GM12865 (cell line): ENCODE results near the gene IFT27.

ENCODE experiments used
- DNase-seq: peaks from one replicate; pipeline ENCODE4 v3.0.0; 2010; ENCODE audit warnings: low read depth
- H3K4me3 ChIP-seq: 2 replicates; pipeline ENCODE4 v1.5.1; 2011; ENCODE audit warnings: mild to moderate bottlenecking, low read depth, low read length, control low read depth
- TF ChIP-seq, protein P1 (sequence below): IDR thresholded peaks from 2 replicates; pipeline ENCODE4 v1.5.1; 2011; ENCODE audit warnings: low read length, control low read depth, low read depth, inconsistent platforms; ENCODE audit not compliant: insufficient read depth; ENCODE audit errors: missing control alignments

Gene IFT27

GRCh38 chr22:36745301-36745995 lies 30.5 kb downstream of the IFT27 start:
- TF ChIP-seq, protein P1, sequence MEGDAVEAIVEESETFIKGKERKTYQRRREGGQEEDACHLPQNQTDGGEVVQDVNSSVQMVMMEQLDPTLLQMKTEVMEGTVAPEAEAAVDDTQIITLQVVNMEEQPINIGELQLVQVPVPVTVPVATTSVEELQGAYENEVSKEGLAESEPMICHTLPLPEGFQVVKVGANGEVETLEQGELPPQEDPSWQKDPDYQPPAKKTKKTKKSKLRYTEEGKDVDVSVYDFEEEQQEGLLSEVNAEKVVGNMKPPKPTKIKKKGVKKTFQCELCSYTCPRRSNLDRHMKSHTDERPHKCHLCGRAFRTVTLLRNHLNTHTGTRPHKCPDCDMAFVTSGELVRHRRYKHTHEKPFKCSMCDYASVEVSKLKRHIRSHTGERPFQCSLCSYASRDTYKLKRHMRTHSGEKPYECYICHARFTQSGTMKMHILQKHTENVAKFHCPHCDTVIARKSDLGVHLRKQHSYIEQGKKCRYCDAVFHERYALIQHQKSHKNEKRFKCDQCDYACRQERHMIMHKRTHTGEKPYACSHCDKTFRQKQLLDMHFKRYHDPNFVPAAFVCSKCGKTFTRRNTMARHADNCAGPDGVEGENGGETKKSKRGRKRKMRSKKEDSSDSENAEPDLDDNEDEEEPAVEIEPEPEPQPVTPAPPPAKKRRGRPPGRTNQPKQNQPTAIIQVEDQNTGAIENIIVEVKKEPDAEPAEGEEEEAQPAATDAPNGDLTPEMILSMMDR, result no peak
- no peak for DNase-seq
- H3K4me3 ChIP-seq, result no peak overlapping the region

- TF ChIP-seq, protein P1, result no peak
- H3K4me3 ChIP-seq, result no peak overlapping the region
- DNase-seq, result no peak
These were observed 31.1 kb downstream of the IFT27 start for GRCh38 chr22:36744791-36745190.

DNA sequence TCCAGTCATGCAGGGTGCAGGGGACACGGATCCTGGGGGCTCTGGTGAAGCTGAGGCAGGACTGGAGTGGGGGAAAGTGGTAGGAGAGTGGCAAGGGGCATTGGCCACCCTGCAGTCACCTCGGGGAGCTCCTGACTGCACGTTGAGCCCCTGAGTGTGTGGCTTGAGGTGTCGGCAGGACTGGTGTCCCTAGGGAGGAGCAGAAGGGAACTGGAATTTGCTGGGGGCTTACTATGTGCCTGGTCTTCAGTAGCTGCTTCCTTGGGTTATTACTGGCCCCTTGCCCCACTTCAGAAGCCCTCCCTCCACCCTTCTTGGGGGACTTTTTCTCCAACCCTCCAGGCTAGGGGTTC lies 31.5 kb downstream of the IFT27 start:
- DNase-seq, result no peak
- TF ChIP-seq, protein P1, result no peak
- H3K4me3 ChIP-seq, result no peak overlapping the region

- H3K4me3 ChIP-seq, result no peak overlapping the region
- DNase-seq, result no peak
- TF ChIP-seq, protein P1, result no peak
These were observed 32.1 kb downstream of the IFT27 start for GRCh38 chr22:36743591-36744412.

DNA sequence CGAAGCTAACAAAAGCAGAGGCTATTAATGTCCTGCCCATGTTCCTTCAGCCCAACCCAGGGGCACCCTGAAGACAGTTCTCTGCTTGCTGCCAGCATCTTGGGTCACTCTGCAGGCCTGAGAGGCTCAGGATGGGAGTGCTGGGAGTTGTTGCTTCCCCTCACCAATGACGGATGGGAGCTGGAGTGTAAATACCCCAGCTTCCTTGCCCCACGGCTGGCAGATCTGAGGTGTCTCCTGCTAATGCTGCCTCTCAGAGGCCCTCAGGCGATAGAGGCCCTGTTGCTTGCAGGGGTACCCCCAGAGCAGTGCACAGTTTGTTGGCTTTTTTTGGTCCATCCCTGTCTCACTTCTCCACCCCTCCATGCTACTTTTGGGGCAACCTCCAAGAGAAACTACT lies 32.9 kb downstream of the IFT27 start:
- TF ChIP-seq, protein P1, result no peak
- no peak for DNase-seq
- no peak overlapping the region for H3K4me3 ChIP-seq

DNA sequence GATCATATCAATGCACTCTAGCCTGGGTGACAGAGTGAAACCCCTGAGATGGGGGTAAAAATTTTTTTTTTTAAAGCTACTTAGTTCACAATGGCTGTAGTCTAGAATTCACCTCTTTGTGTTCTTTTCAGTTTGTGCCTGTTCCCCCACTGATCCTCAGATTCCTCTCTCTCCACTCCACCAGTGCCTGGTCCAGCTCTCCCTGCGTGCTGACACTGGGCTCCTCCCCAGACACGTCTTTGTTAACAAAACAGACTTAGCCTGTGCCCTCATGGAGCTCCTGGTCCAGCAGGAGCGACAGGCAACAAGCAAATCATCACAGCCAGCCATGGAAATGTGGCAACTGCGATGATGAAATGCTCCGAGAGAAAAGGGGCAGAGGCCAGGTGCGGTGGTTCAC lies 34.0 kb downstream of the IFT27 start:
- TF ChIP-seq, protein P1, result no peak
- no peak overlapping the region for H3K4me3 ChIP-seq
- DNase-seq, result no peak
